ENCODE measurements around the gene SPPL2B. TPM values are rescaled to one million over a fixed set of nuclear protein-coding genes. Genes with fewer than 3 reads are reported as not detected.

The SPPL2B gene
- total RNA-seq, 4 donors from 2014 or later = 196 to 448 (median 270) TPM

DNA sequence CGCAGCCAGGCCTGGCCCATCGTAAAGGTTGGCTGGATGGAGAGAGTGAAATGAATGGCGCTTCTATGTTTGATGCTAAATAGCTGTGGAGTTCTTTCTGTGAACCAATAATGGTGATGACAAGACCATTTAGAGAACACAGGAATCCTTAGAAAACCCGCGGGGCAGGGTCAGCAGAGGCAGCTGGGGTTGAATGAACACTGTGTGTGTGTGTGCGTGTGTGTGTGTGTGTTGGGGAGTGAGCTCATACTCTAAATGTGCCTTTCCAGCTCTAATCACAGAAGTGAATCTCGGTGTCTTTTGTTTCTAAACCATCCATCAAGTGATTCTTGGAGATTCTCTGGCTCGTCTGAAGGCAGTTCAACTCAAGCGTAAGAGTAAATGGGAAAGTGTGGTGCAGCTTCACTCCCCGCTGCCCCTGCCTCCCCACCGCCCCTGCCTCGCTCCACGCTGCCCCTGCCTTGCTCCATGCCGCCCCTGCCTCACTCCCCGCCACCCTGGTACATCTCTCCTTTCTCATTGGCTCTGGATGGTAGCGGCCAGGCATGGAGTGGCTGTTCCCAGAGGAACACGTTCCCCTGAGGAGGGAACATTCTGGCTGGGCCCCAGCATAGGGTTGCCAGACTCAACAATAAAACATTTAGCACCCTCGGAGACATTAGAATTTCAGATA is 52.8 kb downstream of the SPPL2B start:
- Histone ChIP-seq H3K9me3 (no peaks in the 10 kb centered on the region), H3K36me3 (no peaks in the 10 kb centered on the region), H3K4me1 (peaks cover 0 to 3% (median 0%) of the 10 kb centered on the region in 4 donors), H3K27ac (no peak overlapping the region), H3K4me3 (no peak overlapping the region), H3K27me3 (no peaks in the 10 kb centered on the region)
- DNase-seq = no peak
- TF ChIP-seq POLR2A (IDR thresholded peaks at IDR 0.05) = no peak
- TF ChIP-seq, protein P1, sequence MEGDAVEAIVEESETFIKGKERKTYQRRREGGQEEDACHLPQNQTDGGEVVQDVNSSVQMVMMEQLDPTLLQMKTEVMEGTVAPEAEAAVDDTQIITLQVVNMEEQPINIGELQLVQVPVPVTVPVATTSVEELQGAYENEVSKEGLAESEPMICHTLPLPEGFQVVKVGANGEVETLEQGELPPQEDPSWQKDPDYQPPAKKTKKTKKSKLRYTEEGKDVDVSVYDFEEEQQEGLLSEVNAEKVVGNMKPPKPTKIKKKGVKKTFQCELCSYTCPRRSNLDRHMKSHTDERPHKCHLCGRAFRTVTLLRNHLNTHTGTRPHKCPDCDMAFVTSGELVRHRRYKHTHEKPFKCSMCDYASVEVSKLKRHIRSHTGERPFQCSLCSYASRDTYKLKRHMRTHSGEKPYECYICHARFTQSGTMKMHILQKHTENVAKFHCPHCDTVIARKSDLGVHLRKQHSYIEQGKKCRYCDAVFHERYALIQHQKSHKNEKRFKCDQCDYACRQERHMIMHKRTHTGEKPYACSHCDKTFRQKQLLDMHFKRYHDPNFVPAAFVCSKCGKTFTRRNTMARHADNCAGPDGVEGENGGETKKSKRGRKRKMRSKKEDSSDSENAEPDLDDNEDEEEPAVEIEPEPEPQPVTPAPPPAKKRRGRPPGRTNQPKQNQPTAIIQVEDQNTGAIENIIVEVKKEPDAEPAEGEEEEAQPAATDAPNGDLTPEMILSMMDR (IDR thresholded peaks at IDR 0.05) = no peak

DNA sequence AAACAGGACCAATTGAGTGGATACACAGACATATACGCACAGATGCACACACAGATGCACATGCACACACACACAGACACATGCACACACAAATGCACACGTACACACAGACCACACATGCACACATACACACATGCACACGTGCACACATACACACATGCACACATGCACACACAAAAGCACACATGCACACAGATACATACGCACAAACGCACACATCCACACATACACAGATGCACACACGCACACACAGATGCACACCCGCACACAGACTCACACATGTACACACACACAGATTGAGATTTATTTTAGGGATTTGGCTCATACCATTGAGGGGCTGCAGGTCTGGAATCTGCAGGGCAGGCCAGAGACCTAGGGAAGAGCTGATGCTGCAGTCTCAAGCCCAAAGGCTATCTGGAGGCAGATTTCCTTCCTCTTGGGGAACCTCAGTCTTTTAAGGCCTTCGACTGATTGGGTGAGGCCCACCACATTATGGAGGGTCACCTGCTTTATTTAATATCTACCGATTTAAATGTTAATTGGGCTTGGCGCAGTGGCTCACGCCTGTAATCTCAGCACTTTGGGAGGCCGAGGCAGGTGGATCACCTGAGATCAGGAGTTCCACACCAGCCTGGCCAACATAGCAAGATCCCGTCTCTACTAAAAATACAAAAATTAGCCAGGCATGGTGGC is 54.2 kb downstream of the SPPL2B start:
- Histone ChIP-seq H3K27me3 (no peaks in the 10 kb centered on the region), H3K27ac (no peak overlapping the region), H3K4me1 (peaks cover 0 to 3% (median 0%) of the 10 kb centered on the region in 4 donors), H3K4me3 (no peak overlapping the region), H3K9me3 (no peaks in the 10 kb centered on the region), H3K36me3 (no peaks in the 10 kb centered on the region)
- no peak for DNase-seq
- TF ChIP-seq, protein P1 (IDR thresholded peaks at IDR 0.05) = no peak
- TF ChIP-seq POLR2A (IDR thresholded peaks at IDR 0.05) = no peak

DNA sequence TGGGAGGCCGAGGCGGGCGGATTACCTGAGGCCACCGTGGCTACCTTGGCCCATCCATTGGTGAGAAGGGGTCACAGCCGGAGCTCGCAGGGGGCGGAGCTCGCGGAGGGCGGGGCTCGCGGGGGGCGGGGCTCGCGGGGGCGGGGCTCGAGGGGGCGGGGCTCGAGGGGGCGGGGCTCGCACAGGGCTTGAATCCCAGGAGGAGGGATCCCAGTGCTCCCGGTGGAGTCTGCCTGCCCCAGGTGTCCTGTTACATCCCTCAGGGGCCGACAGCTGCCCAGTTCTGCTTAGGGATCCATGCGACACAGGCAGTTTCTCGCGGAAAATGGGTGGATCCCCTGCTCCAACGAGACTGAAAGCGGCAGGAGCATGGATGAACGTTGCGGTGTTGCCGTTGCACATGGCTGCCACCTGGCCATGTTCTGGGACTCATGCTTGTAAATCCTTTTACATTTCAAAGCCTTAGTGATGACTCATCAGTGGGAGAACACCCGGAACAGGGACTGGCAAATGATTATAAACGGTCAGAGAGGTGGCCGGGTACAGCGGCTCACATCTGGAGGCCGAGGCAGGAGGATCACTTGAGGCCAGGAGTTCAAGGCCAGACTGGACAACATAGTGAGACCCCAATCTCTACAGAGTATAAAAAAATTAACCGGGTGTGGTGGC is 56.7 kb downstream of the SPPL2B start:
- H3K4me3 ChIP-seq = peak overlapping the region in 1 of 4 donors; percentile 8
- no peak for TF ChIP-seq POLR2A (IDR thresholded peaks at IDR 0.05)
- TF ChIP-seq, protein P1 (IDR thresholded peaks at IDR 0.05) = no peak
- no peaks in the 10 kb centered on the region for H3K9me3 ChIP-seq
- no peaks in the 10 kb centered on the region for H3K36me3 ChIP-seq
- peaks cover 0 to 3% (median 0%) of the 10 kb centered on the region in 4 donors for H3K4me1 ChIP-seq
- no peaks in the 10 kb centered on the region for H3K27me3 ChIP-seq
- peak overlapping the region in 1 of 4 donors; percentile 65 for H3K27ac ChIP-seq
- DNase-seq = peak in 2 of 3 donors; percentile 71 to 75

DNA sequence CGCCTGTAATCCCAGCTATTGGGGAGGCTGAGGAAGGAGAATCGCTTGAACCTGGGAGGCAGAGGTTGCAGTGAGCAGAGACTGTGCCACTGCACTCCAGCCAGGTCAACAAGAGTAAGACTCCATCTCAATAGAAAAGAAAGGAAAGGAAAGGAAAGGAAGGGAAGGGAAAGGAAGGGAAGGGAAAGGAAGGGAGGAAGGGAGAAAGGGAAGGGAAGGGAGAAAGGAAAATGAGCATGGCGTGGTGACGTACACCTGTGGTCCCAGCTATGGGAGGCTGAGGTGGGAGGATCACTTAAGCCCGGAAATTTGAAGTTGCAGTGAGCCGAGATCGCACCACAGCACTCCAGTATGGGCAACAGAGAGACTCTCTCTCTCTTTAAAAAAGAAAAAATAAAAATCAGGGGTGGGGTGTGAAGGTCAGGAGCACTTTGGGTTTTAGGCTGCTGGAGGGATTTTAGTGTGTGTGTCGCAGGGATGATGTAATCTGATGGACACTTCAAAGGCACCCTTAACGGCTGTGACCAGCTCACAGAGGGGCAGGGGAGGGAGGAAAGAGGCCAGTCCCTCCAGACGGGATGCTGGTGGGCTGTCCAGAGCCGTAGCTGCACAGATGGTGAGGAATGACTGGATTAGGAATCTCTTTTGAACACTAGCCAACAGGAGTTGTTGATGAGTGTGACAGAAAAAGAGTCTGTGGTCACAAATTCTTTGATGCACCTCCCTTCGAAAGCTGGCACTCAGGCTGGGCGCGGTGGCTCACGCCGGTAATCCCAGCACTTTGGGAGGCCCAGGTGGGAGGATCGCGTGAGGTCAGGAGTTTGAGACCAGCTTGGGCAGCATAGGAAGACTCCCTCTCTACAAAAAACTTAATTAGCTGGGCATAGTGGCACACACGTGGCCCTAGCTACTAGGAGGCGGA is 59.1 kb downstream of the SPPL2B start:
- H3K27me3 ChIP-seq = no peaks in the 10 kb centered on the region
- peaks cover 0 to 3% (median 0%) of the 10 kb centered on the region in 4 donors for H3K4me1 ChIP-seq
- no peak for DNase-seq
- no peaks in the 10 kb centered on the region for H3K36me3 ChIP-seq
- no peaks in the 10 kb centered on the region for H3K9me3 ChIP-seq
- no peak overlapping the region for H3K27ac ChIP-seq
- TF ChIP-seq, protein P1 (IDR thresholded peaks at IDR 0.05) = no peak
- no peak for TF ChIP-seq POLR2A (IDR thresholded peaks at IDR 0.05)
- H3K4me3 ChIP-seq = no peak overlapping the region

DNA sequence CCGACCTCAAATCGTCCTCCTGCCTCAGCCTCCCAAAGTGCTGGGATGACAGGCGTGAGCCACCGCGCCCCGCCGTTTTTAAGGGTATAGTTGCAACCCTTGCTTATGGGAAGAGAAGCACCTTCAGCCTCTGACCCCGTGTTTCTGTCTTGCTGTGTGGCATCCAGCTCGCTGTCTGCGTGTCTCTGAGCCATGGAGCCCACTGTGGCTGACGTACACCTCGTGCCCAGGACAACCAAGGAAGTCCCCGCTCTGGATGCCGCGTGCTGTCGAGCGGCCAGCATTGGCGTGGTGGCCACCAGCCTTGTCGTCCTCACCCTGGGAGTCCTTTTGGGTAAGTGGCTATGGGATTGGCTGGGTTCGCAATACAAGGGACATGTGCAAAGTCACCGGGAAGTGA is 61.1 kb downstream of the SPPL2B start:
- peaks cover 0 to 3% (median 0%) of the 10 kb centered on the region in 4 donors for H3K4me1 ChIP-seq
- no peaks in the 10 kb centered on the region for H3K36me3 ChIP-seq
- no peaks in the 10 kb centered on the region for H3K27me3 ChIP-seq
- H3K9me3 ChIP-seq = no peaks in the 10 kb centered on the region
- no peak overlapping the region for H3K4me3 ChIP-seq
- no peak for DNase-seq
- TF ChIP-seq, protein P1 (IDR thresholded peaks at IDR 0.05) = no peak
- TF ChIP-seq POLR2A (IDR thresholded peaks at IDR 0.05) = no peak
- no peak overlapping the region for H3K27ac ChIP-seq

Data from Peyer's patch (tissue), 4 donors.